Mesenchymal stem cell (in vitro differentiated cells and primary cell): ENCODE data around the gene VCAN.

ENCODE experiments used
- DNase-seq: peaks from one replicate; pipeline ENCODE4 v3.0.0-alpha.2; 2013
- H2AFZ ChIP-seq: one replicate; pipeline ENCODE4 v1.6.1; 2013; ENCODE audit warnings: low read depth, mild to moderate bottlenecking, control low read depth, inconsistent platforms, low read length, moderate library complexity
- H2AK5ac ChIP-seq: 2 replicates; pipeline ENCODE4 v1.6.1; 2013; ENCODE audit warnings: low read length, moderate library complexity, mild to moderate bottlenecking, inconsistent platforms; ENCODE audit not compliant: severe bottlenecking
- H2BK120ac ChIP-seq: one replicate; pipeline ENCODE4 v1.6.1; 2013; ENCODE audit warnings: low read depth, mild to moderate bottlenecking, inconsistent platforms, low read length, moderate library complexity
- H2BK12ac ChIP-seq, 2 experiments: one replicate each; pipeline ENCODE4 v1.6.1; 2013; ENCODE audit warnings: inconsistent platforms in 2 of 2, low read length in 2 of 2, mild to moderate bottlenecking in 2 of 2, moderate library complexity in 2 of 2, control low read depth in 1 of 2
- H2BK15ac ChIP-seq: one replicate; pipeline ENCODE4 v1.6.1; 2013; ENCODE audit warnings: mild to moderate bottlenecking, low read depth, inconsistent platforms; ENCODE audit not compliant: poor library complexity, severe bottlenecking
- H2BK5ac ChIP-seq: 2 replicates; pipeline ENCODE4 v1.6.1; 2013; ENCODE audit warnings: low read depth, mild to moderate bottlenecking, low read length, control low read depth, inconsistent platforms; ENCODE audit not compliant: poor library complexity, severe bottlenecking
- H3K14ac ChIP-seq, 2 experiments: one replicate each; pipeline ENCODE4 v1.6.1; 2013; ENCODE audit warnings: inconsistent platforms in 2 of 2, low read length in 2 of 2, control low read depth in 1 of 2, mild to moderate bottlenecking in 1 of 2, moderate library complexity in 1 of 2
- H3K18ac ChIP-seq, 2 experiments: one replicate each; pipeline ENCODE4 v1.6.1; 2013; ENCODE audit warnings: inconsistent platforms in 2 of 2, low read length in 2 of 2, control low read depth in 1 of 2, low read depth in 1 of 2, mild to moderate bottlenecking in 1 of 2
- H3K23ac ChIP-seq, 2 experiments: one replicate each; pipeline ENCODE4 v1.6.1; 2013; ENCODE audit warnings: inconsistent platforms in 2 of 2, low read length in 2 of 2, mild to moderate bottlenecking in 2 of 2, moderate library complexity in 2 of 2, control low read depth in 1 of 2
- H3K27ac ChIP-seq: 2 replicates; pipeline ENCODE4 v1.5.1; 2013; ENCODE audit warnings: mild to moderate bottlenecking, moderate library complexity, low read length, control low read depth, inconsistent platforms; ENCODE audit not compliant: poor library complexity, severe bottlenecking
- H3K27me3 ChIP-seq, 2 experiments: 2 replicates each; pipeline versions ENCODE4 v1.6.1 to v1.7.0; 2013; ENCODE audit warnings: low read length in 2 of 2, mild to moderate bottlenecking in 2 of 2, moderate library complexity in 2 of 2, control low read depth in 1 of 2, inconsistent platforms in 1 of 2; ENCODE audit not compliant: control insufficient read depth in 1 of 2, insufficient read depth in 1 of 2
- H3K36me3 ChIP-seq, 2 experiments: 2 replicates each; pipeline versions ENCODE4 v1.6.1 to v1.7.0; 2013; ENCODE audit warnings: low read length in 2 of 2, control low read depth in 1 of 2, inconsistent platforms in 1 of 2, low read depth in 1 of 2, mild to moderate bottlenecking in 1 of 2; ENCODE audit not compliant: insufficient read depth in 2 of 2, control insufficient read depth in 1 of 2
- H3K4ac ChIP-seq, 2 experiments: one replicate each; pipeline ENCODE4 v1.6.1; 2013; ENCODE audit warnings: inconsistent platforms in 2 of 2, low read length in 2 of 2, mild to moderate bottlenecking in 2 of 2, moderate library complexity in 2 of 2, control low read depth in 1 of 2, low read depth in 1 of 2
- H3K4me1 ChIP-seq: 2 replicates; pipeline ENCODE4 v1.6.1; 2013; ENCODE audit warnings: low read depth, low read length, control low read depth; ENCODE audit not compliant: control insufficient read depth, insufficient read depth
- H3K4me2 ChIP-seq: 2 replicates; pipeline ENCODE4 v1.6.1; 2013; ENCODE audit warnings: low read length, mild to moderate bottlenecking, inconsistent platforms; ENCODE audit not compliant: poor library complexity, severe bottlenecking
- H3K4me3 ChIP-seq, 2 experiments: 2 replicates each; pipeline versions ENCODE4 v1.5.1 to v1.7.0; 2013; ENCODE audit warnings: low read length in 2 of 2, mild to moderate bottlenecking in 2 of 2, control low read depth in 1 of 2, low read depth in 1 of 2; ENCODE audit not compliant: insufficient read depth in 1 of 2
- H3K79me1 ChIP-seq: replicated peaks from 2 replicates; pipeline ENCODE4 v1.6.1; 2013; ENCODE audit warnings: mild to moderate bottlenecking, control low read depth, low read length, inconsistent platforms; ENCODE audit not compliant: poor library complexity, severe bottlenecking
- H3K9ac ChIP-seq: 2 replicates; pipeline ENCODE4 v1.7.0; 2013; ENCODE audit warnings: mild to moderate bottlenecking, low read length, moderate library complexity
- H3K9me3 ChIP-seq: 2 replicates; pipeline ENCODE4 v1.7.0; 2013; ENCODE audit warnings: mild to moderate bottlenecking, low read length; ENCODE audit not compliant: control insufficient read depth
- H4K8ac ChIP-seq: one replicate; pipeline ENCODE4 v1.6.1; 2013; ENCODE audit warnings: inconsistent platforms, mild to moderate bottlenecking, low read length, moderate library complexity
- H4K91ac ChIP-seq: one replicate; pipeline ENCODE4 v1.6.1; 2013; ENCODE audit warnings: mild to moderate bottlenecking, low read length, inconsistent platforms
- WGBS: methylation state at CpG from one replicate; pipeline ENCODE4 v1.1.7; 2013; ENCODE audit warnings: mixed read lengths; 5-methylcytosine and 5-hydroxymethylcytosine counted together

The VCAN gene

GRCh38 chr5:83518319-83519061 is 46.9 kb downstream of the VCAN start:
- Histone ChIP-seq H3K36me3 (peaks cover 3 to 81% of the 10 kb centered on the region in 2 experiments), H3K27me3 (no peaks in the 10 kb centered on the region), H3K4ac (no peak overlapping the region), H3K9me3 (no peaks in the 10 kb centered on the region), H3K4me1 (peaks cover 4% of the 10 kb centered on the region), H3K4me2 (no peak overlapping the region), H2BK12ac (no peak overlapping the region), H2AK5ac (no peak overlapping the region), H3K23ac (no peak overlapping the region), H2AFZ (no peak overlapping the region), H3K14ac (no peak overlapping the region), H4K8ac (no peak overlapping the region), H3K79me1 (peaks cover 9% of the 10 kb centered on the region), H2BK15ac (no peak overlapping the region), H3K4me3 (no peak overlapping the region), H2BK5ac (no peak overlapping the region), H3K27ac (peak overlapping the region; percentile 29), H3K9ac (peak overlapping the region; percentile 70), H2BK120ac (no peak overlapping the region), H3K18ac (no peak overlapping the region), H4K91ac (no peak overlapping the region)
- no CpG with 5 or more reads among the region's 3 CpGs for WGBS
- no peak for DNase-seq

- Histone ChIP-seq H3K23ac (no peak overlapping the region), H3K4me1 (peaks cover 2% of the 10 kb centered on the region), H2BK5ac (no peak overlapping the region), H3K14ac (no peak overlapping the region), H2AFZ (no peak overlapping the region), H2BK120ac (no peak overlapping the region), H2AK5ac (no peak overlapping the region), H3K9me3 (no peaks in the 10 kb centered on the region), H3K9ac (no peak overlapping the region), H4K8ac (no peak overlapping the region), H3K4me2 (no peak overlapping the region), H3K36me3 (peaks cover 4 to 88% of the 10 kb centered on the region in 2 experiments), H4K91ac (no peak overlapping the region), H3K18ac (no peak overlapping the region), H3K79me1 (peaks cover 11% of the 10 kb centered on the region), H3K4ac (no peak overlapping the region), H3K4me3 (no peak overlapping the region), H3K27me3 (no peaks in the 10 kb centered on the region), H2BK12ac (no peak overlapping the region), H3K27ac (no peak overlapping the region), H2BK15ac (no peak overlapping the region)
- no peak for DNase-seq
- 100% methylated on average over 2 of the region's 2 CpGs for WGBS
These were observed 50.9 kb downstream of the VCAN start for GRCh38 chr5:83522446-83522845.

GRCh38 chr5:83523929-83524328 is 52.4 kb downstream of the VCAN start:
- no peak overlapping the region for H3K4me3 ChIP-seq
- WGBS: no CpG with 5 or more reads among the region's 1 CpG
- H2AK5ac ChIP-seq: no peak overlapping the region
- H3K79me1 ChIP-seq: peaks cover 11% of the 10 kb centered on the region
- DNase-seq: no peak
- H3K4ac ChIP-seq: no peak overlapping the region
- H2BK5ac ChIP-seq: no peak overlapping the region
- no peak overlapping the region for H3K9ac ChIP-seq
- H2BK12ac ChIP-seq: no peak overlapping the region
- H2BK120ac ChIP-seq: no peak overlapping the region
- no peak overlapping the region for H3K27ac ChIP-seq
- no peak overlapping the region for H3K14ac ChIP-seq
- H3K18ac ChIP-seq: no peak overlapping the region
- H3K27me3 ChIP-seq: no peaks in the 10 kb centered on the region
- H3K23ac ChIP-seq: no peak overlapping the region
- H3K4me2 ChIP-seq: no peak overlapping the region
- H3K4me1 ChIP-seq: peaks cover 2% of the 10 kb centered on the region
- H2BK15ac ChIP-seq: no peak overlapping the region
- no peak overlapping the region for H2AFZ ChIP-seq
- no peak overlapping the region for H4K8ac ChIP-seq
- H3K36me3 ChIP-seq: peaks cover 4 to 96% of the 10 kb centered on the region in 2 experiments
- no peaks in the 10 kb centered on the region for H3K9me3 ChIP-seq
- H4K91ac ChIP-seq: no peak overlapping the region

- DNase-seq: no peak
- no peak overlapping the region for H4K8ac ChIP-seq
- H3K4me3 ChIP-seq: no peak overlapping the region
- no peak overlapping the region for H2AFZ ChIP-seq
- H4K91ac ChIP-seq: no peak overlapping the region
- no CpG with 5 or more reads among the region's 2 CpGs for WGBS
- H3K14ac ChIP-seq: no peak overlapping the region
- H2BK120ac ChIP-seq: no peak overlapping the region
- peaks cover 11% of the 10 kb centered on the region for H3K79me1 ChIP-seq
- H3K36me3 ChIP-seq: peaks cover 4 to 96% of the 10 kb centered on the region in 2 experiments
- H2AK5ac ChIP-seq: no peak overlapping the region
- no peaks in the 10 kb centered on the region for H3K27me3 ChIP-seq
- H3K9ac ChIP-seq: no peak overlapping the region
- H2BK15ac ChIP-seq: no peak overlapping the region
- H2BK12ac ChIP-seq: no peak overlapping the region
- H3K4me1 ChIP-seq: peaks cover 2% of the 10 kb centered on the region
- H3K9me3 ChIP-seq: no peaks in the 10 kb centered on the region
- no peak overlapping the region for H3K27ac ChIP-seq
- no peak overlapping the region for H3K4ac ChIP-seq
- no peak overlapping the region for H3K4me2 ChIP-seq
- H3K18ac ChIP-seq: no peak overlapping the region
- no peak overlapping the region for H2BK5ac ChIP-seq
- H3K23ac ChIP-seq: no peak overlapping the region
These were observed 52.8 kb downstream of the VCAN start for GRCh38 chr5:83524345-83524744.
